ENCODE data around the gene NEUROD6. TPM values are rescaled to one million over a fixed set of nuclear protein-coding genes. Genes with fewer than 3 reads are reported as not detected.
A peak's percentile ranks its signal among the peaks of the same experiment; 100 is the strongest.

The NEUROD6 gene
- total and polyA plus RNA-seq, 2 experiments from 2014 or later = not detected

DNA sequence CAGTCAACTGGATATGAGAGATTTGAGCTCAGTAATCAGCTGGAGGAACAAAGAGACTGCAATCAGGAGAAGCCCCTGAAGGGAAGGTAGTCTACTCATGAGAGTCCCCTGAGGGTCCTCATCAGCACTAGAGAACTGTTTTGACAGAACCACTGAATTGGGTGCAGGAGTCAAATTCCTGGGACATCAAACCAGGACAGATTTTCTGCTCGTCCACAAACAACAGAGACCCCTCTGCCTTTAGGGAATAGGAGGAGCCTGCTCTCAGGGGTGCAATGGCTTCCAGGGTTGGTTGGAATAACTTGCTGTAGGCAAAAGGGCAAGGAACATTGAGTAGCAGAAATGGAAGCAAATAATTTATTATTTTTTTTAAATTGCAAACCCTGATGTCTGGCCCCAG lies 21.9 kb upstream of the NEUROD6 start (continued):
- no peak for TF ChIP-seq CREB1 (CRISPR knock-in tag; IDR thresholded peaks at IDR 0.05; ENCODE audit: low read depth)
- TF ChIP-seq ZNF331 (CRISPR knock-in tag; IDR thresholded peaks at IDR 0.05; ENCODE audit: low read depth) = no peak
- TF ChIP-seq, protein P1, sequence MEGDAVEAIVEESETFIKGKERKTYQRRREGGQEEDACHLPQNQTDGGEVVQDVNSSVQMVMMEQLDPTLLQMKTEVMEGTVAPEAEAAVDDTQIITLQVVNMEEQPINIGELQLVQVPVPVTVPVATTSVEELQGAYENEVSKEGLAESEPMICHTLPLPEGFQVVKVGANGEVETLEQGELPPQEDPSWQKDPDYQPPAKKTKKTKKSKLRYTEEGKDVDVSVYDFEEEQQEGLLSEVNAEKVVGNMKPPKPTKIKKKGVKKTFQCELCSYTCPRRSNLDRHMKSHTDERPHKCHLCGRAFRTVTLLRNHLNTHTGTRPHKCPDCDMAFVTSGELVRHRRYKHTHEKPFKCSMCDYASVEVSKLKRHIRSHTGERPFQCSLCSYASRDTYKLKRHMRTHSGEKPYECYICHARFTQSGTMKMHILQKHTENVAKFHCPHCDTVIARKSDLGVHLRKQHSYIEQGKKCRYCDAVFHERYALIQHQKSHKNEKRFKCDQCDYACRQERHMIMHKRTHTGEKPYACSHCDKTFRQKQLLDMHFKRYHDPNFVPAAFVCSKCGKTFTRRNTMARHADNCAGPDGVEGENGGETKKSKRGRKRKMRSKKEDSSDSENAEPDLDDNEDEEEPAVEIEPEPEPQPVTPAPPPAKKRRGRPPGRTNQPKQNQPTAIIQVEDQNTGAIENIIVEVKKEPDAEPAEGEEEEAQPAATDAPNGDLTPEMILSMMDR (conservative IDR thresholded peaks at IDR 0.05; ENCODE audit: low read depth in 2 of 2) = no peak
- no peak for TF ChIP-seq JUNB (IDR thresholded peaks at IDR 0.05; ENCODE audit: unreplicated experiment)
- TF ChIP-seq, protein P2, sequence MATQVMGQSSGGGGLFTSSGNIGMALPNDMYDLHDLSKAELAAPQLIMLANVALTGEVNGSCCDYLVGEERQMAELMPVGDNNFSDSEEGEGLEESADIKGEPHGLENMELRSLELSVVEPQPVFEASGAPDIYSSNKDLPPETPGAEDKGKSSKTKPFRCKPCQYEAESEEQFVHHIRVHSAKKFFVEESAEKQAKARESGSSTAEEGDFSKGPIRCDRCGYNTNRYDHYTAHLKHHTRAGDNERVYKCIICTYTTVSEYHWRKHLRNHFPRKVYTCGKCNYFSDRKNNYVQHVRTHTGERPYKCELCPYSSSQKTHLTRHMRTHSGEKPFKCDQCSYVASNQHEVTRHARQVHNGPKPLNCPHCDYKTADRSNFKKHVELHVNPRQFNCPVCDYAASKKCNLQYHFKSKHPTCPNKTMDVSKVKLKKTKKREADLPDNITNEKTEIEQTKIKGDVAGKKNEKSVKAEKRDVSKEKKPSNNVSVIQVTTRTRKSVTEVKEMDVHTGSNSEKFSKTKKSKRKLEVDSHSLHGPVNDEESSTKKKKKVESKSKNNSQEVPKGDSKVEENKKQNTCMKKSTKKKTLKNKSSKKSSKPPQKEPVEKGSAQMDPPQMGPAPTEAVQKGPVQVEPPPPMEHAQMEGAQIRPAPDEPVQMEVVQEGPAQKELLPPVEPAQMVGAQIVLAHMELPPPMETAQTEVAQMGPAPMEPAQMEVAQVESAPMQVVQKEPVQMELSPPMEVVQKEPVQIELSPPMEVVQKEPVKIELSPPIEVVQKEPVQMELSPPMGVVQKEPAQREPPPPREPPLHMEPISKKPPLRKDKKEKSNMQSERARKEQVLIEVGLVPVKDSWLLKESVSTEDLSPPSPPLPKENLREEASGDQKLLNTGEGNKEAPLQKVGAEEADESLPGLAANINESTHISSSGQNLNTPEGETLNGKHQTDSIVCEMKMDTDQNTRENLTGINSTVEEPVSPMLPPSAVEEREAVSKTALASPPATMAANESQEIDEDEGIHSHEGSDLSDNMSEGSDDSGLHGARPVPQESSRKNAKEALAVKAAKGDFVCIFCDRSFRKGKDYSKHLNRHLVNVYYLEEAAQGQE (IDR thresholded peaks at IDR 0.05; ENCODE audit: unreplicated experiment) = no peak
- TF ChIP-seq NANOG (IDR thresholded peaks at IDR 0.05; ENCODE audit: borderline replicate concordance) = no peak

DNA sequence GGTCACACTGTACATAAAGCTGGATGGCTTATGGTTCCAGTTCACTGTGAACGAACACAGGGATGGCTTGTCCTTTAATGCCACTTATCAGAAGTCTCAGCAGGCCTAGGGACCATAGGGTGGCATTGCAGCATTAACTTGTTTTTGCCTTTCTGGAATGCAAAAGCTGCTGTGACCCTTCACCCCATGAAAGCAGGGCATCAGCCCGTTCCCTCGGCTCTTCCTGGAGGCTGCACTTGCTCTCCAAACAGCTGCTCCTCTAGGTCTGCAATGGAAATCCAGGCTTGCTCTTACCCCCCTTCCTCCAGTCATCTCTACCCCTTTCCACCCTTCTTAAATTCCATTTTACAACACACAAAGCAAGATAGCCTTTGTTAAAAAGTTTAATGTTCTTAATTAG lies 17.9 kb upstream of the NEUROD6 start:
- no peak overlapping the region for H3K27ac ChIP-seq (ENCODE audit: low read depth)
- no peaks in the 10 kb centered on the region for H3K9me2 ChIP-seq (ENCODE audit: insufficient read depth)
- H3F3A ChIP-seq (replicated peaks; ENCODE audit: low read depth) = no peaks in the 10 kb centered on the region
- Mint-ChIP-seq H3K27ac (no peak overlapping the region), H3K36me3 (ENCODE audit: low read depth) (no peaks in the 10 kb centered on the region), H3K4me1 (no peaks in the 10 kb centered on the region; the same call in 2 of the 3 replicates), H3K9me3 (no peaks in the 10 kb centered on the region), H3K27me3 (ENCODE audit: insufficient read depth, low read depth, poor library complexity) (no peaks in the 10 kb centered on the region), H3K4me3 (no peak overlapping the region)
- no peaks in the 10 kb centered on the region for H3K79me2 ChIP-seq (replicated peaks; ENCODE audit: insufficient read depth)
- no peak overlapping the region for H3K4me3 ChIP-seq
- H3K27me3 ChIP-seq (ENCODE audit: insufficient read depth) = no peaks in the 10 kb centered on the region
- H3K4me1 ChIP-seq (ENCODE audit: insufficient read depth) = no peaks in the 10 kb centered on the region
- peak overlapping the region; percentile 5; the same call in 1 of the 2 replicates for H2AFZ ChIP-seq
- ATAC-seq (no peak; the same call in 1 of the 3 replicates), DNase-seq (ENCODE audit: low spot score) (no peak)
- no peak overlapping the region for H3K4me2 ChIP-seq
- H4K20me1 ChIP-seq (replicated peaks; ENCODE audit: insufficient read depth) = no peaks in the 10 kb centered on the region
- no peaks in the 10 kb centered on the region for H3K36me3 ChIP-seq (ENCODE audit: insufficient read depth)
- TF ChIP-seq JUNB (IDR thresholded peaks at IDR 0.05; ENCODE audit: unreplicated experiment) = no peak
- no peak for TF ChIP-seq EZH2 (IDR thresholded peaks at IDR 0.05; ENCODE audit: low read depth, unreplicated experiment)
- no peak for TF ChIP-seq STAT1 (IDR thresholded peaks at IDR 0.05; ENCODE audit: unreplicated experiment)
- no peak for TF ChIP-seq POLR2AphosphoS5 (IDR thresholded peaks at IDR 0.05; ENCODE audit: low read depth)
- TF ChIP-seq, protein P3, sequence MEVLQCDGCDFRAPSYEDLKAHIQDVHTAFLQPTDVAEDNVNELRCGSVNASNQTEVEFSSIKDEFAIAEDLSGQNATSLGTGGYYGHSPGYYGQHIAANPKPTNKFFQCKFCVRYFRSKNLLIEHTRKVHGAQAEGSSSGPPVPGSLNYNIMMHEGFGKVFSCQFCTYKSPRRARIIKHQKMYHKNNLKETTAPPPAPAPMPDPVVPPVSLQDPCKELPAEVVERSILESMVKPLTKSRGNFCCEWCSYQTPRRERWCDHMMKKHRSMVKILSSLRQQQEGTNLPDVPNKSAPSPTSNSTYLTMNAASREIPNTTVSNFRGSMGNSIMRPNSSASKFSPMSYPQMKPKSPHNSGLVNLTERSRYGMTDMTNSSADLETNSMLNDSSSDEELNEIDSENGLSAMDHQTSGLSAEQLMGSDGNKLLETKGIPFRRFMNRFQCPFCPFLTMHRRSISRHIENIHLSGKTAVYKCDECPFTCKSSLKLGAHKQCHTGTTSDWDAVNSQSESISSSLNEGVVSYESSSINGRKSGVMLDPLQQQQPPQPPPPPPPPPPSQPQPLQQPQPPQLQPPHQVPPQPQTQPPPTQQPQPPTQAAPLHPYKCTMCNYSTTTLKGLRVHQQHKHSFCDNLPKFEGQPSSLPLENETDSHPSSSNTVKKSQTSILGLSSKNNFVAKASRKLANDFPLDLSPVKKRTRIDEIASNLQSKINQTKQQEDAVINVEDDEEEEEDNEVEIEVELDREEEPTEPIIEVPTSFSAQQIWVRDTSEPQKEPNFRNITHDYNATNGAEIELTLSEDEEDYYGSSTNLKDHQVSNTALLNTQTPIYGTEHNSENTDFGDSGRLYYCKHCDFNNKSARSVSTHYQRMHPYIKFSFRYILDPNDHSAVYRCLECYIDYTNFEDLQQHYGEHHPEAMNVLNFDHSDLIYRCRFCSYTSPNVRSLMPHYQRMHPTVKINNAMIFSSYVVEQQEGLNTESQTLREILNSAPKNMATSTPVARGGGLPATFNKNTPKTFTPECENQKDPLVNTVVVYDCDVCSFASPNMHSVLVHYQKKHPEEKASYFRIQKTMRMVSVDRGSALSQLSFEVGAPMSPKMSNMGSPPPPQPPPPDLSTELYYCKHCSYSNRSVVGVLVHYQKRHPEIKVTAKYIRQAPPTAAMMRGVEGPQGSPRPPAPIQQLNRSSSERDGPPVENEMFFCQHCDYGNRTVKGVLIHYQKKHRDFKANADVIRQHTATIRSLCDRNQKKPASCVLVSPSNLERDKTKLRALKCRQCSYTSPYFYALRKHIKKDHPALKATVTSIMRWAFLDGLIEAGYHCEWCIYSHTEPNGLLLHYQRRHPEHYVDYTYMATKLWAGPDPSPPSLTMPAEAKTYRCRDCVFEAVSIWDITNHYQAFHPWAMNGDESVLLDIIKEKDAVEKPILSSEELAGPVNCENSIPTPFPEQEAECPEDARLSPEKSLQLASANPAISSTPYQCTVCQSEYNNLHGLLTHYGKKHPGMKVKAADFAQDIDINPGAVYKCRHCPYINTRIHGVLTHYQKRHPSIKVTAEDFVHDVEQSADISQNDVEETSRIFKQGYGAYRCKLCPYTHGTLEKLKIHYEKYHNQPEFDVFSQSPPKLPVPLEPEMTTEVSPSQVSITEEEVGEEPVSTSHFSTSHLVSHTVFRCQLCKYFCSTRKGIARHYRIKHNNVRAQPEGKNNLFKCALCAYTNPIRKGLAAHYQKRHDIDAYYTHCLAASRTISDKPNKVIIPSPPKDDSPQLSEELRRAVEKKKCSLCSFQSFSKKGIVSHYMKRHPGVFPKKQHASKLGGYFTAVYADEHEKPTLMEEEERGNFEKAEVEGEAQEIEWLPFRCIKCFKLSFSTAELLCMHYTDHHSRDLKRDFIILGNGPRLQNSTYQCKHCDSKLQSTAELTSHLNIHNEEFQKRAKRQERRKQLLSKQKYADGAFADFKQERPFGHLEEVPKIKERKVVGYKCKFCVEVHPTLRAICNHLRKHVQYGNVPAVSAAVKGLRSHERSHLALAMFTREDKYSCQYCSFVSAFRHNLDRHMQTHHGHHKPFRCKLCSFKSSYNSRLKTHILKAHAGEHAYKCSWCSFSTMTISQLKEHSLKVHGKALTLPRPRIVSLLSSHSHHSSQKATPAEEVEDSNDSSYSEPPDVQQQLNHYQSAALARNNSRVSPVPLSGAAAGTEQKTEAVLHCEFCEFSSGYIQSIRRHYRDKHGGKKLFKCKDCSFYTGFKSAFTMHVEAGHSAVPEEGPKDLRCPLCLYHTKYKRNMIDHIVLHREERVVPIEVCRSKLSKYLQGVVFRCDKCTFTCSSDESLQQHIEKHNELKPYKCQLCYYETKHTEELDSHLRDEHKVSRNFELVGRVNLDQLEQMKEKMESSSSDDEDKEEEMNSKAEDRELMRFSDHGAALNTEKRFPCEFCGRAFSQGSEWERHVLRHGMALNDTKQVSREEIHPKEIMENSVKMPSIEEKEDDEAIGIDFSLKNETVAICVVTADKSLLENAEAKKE (CRISPR knock-in tag; IDR thresholded peaks at IDR 0.05) = no peak
- TF ChIP-seq, protein P2 (IDR thresholded peaks at IDR 0.05; ENCODE audit: unreplicated experiment) = no peak

All from GM23338 (cell line).